Osteocyte (in vitro differentiated cells): ENCODE data around the gene ANKRD27. TPM values are rescaled to one million over a fixed set of nuclear protein-coding genes. Genes with fewer than 3 reads are reported as not detected.
"Not testable (repeated sequence)": the region's sequence is repeated elsewhere in the genome, so short reads cannot be mapped to it uniquely, and the experiment has no call there.

ENCODE experiments used
- DNase-seq: peaks from one replicate; pipeline ENCODE4 v3.0.0; 2021; ENCODE audit warnings: mixed read lengths; ENCODE audit not compliant: unreplicated experiment; ENCODE audit errors: extremely low spot score
- H3K27ac Mint-ChIP-seq: one replicate; pipeline ENCODE4 v1.8.0; 2021; ENCODE audit warnings: mild to moderate bottlenecking, mixed read lengths; ENCODE audit not compliant: unreplicated experiment
- H3K27me3 Mint-ChIP-seq: one replicate; pipeline ENCODE4 v1.8.0; 2021; ENCODE audit warnings: mixed read lengths; ENCODE audit not compliant: unreplicated experiment
- H3K36me3 Mint-ChIP-seq: one replicate; pipeline ENCODE4 v1.8.0; 2021; ENCODE audit warnings: mixed read lengths; ENCODE audit not compliant: unreplicated experiment
- H3K4me1 Mint-ChIP-seq: one replicate; pipeline ENCODE4 v1.8.0; 2021; ENCODE audit warnings: mixed read lengths; ENCODE audit not compliant: unreplicated experiment
- H3K4me3 Mint-ChIP-seq: one replicate; pipeline ENCODE4 v1.8.0; 2021; ENCODE audit warnings: mild to moderate bottlenecking, moderate library complexity, mixed read lengths; ENCODE audit not compliant: unreplicated experiment
- H3K9me3 Mint-ChIP-seq: one replicate; pipeline ENCODE4 v1.8.0; 2021; ENCODE audit warnings: mixed read lengths; ENCODE audit not compliant: unreplicated experiment
- CTCF ChIP-seq: fragments of 200-600 bp; sonication (generic); IDR thresholded peaks from 2 replicates; pipeline ENCODE4 v1.5.0; 2021; ENCODE audit warnings: antibody characterized with exemption, mild to moderate bottlenecking, moderate library complexity
- total RNA-seq: library from RNA; stranded (reverse); gene quantifications from 2 replicates; pipeline ENCODE4 v1.2.1, GENCODE V29; 2021

ANKRD27 gene
- total RNA-seq, 1 donor from 2014 or later = 24.1 TPM

DNA sequence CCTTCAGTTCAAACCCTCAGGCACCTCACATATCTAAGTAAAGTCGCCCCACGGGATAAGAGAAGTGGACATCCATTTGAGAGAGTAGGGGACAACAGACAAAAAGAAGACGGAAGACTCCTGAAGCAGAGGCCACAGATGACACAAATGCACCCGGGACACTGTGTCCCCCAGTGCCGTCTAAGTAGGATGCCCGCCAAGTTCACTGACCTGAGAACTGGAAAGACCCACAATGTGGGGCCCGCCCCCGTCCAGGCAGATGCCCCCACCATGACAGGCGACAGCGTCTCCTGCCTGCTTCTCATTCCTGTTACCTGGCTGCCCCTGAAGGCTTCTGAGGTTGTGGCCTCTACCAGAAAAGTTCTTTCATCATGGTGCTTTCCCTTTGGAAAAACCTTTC lies 16.9 kb downstream of the ANKRD27 start:
- Mint-ChIP-seq H3K36me3 (peaks cover 3% of the 10 kb centered on the region), H3K4me1 (no peaks in the 10 kb centered on the region), H3K9me3 (no peaks in the 10 kb centered on the region), H3K27ac (no peak overlapping the region), H3K4me3 (no peak overlapping the region), H3K27me3 (no peaks in the 10 kb centered on the region)
- no peak for TF ChIP-seq CTCF
- DNase-seq = no peak

DNA sequence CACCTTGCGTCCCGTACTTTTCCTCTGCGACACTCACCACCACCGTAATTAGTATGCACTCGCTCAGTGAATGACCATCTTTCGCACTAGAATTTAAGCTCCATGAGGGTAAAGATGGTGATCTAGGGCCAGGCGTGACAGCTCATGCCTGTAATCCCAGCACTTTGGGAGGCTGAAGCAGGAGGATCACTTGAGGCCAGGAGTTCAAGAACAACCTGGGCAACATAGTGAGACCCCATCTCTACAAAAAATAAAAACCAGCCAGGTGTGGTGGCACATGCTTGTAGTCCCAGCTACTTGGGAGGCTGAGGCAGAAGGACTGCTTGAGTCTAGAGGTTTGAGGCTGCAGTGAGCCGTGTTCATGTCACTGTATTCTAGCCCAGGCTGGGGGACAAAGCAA lies 18.6 kb downstream of the ANKRD27 start:
- H3K4me3 Mint-ChIP-seq, H3K4me1 Mint-ChIP-seq, H3K36me3 Mint-ChIP-seq, H3K9me3 Mint-ChIP-seq, DNase-seq, H3K27me3 Mint-ChIP-seq, H3K27ac Mint-ChIP-seq: not testable (repeated sequence)

- Mint-ChIP-seq H3K27ac (no peak overlapping the region), H3K4me3 (no peak overlapping the region), H3K36me3 (peaks cover 6% of the 10 kb centered on the region), H3K27me3 (no peaks in the 10 kb centered on the region), H3K9me3 (no peaks in the 10 kb centered on the region), H3K4me1 (peaks cover 2% of the 10 kb centered on the region)
- no peak for TF ChIP-seq CTCF
- DNase-seq = no peak
Measured at GRCh38 chr19:32653599-32653915, 21.4 kb downstream of the ANKRD27 start.

DNA sequence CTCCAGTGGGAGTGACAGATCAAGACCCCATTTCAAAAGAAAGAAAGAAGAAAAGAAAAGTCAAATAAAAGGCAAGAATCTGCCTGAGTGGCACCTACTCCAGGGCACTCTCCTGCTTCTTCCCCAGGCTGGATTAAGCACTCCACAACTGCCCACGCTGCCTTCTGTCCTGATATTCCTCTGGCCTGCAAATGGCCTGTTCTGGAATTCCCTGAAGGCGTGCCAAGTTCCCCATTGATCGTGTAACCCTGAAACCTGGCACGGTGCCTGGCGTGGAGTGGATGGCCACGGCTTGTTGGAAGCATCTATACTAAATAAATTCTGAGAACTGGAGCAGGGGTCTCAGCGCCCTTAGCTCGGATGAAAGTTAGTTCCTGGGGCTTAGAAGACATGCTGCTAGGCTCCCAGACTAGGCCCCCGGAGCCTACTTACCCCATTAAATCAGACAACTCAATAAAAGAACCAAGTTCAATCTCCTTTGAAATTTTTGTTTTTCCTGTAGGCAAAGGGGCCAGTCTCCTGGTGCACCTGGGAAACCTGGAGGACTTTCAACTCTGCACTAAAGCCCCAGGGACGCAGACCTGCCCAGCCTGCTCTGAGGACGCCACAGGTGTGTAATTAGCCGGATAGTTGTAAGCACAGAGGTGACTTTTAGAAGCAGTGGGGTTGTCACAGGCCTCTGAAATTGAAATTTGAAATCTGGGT lies 21.9 kb downstream of the ANKRD27 start:
- H3K27ac Mint-ChIP-seq = no peak overlapping the region
- no peaks in the 10 kb centered on the region for H3K9me3 Mint-ChIP-seq
- H3K4me1 Mint-ChIP-seq = peaks cover 2% of the 10 kb centered on the region
- H3K27me3 Mint-ChIP-seq = no peaks in the 10 kb centered on the region
- no peak for DNase-seq
- no peak for TF ChIP-seq CTCF
- H3K36me3 Mint-ChIP-seq = peaks cover 10% of the 10 kb centered on the region
- no peak overlapping the region for H3K4me3 Mint-ChIP-seq

GRCh38 chr19:32652331-32652730 lies 22.6 kb downstream of the ANKRD27 start:
- not testable (repeated sequence) for H3K4me1 Mint-ChIP-seq, DNase-seq, H3K9me3 Mint-ChIP-seq, H3K4me3 Mint-ChIP-seq, H3K27ac Mint-ChIP-seq, H3K27me3 Mint-ChIP-seq
- H3K36me3 Mint-ChIP-seq = peaks cover 15% of the 10 kb centered on the region

GRCh38 chr19:32651729-32652140 lies 23.2 kb downstream of the ANKRD27 start:
- no peak for DNase-seq
- Mint-ChIP-seq H3K9me3 (no peaks in the 10 kb centered on the region), H3K27me3 (no peaks in the 10 kb centered on the region), H3K4me1 (peaks cover 2% of the 10 kb centered on the region), H3K27ac (peak overlapping the region; percentile 23), H3K4me3 (no peak overlapping the region), H3K36me3 (peaks cover 19% of the 10 kb centered on the region)
- no peak for TF ChIP-seq CTCF
